HG03103 (cell line): ENCODE data around the gene CHPF2.

Experiments used
- ATAC-seq: cut with Tn5 transposase; IDR thresholded peaks from one replicate; pipeline ENCODE4 v1.9.1; 2021; ENCODE audit warnings: low read depth; ENCODE audit not compliant: unreplicated experiment

The CHPF2 gene

DNA sequence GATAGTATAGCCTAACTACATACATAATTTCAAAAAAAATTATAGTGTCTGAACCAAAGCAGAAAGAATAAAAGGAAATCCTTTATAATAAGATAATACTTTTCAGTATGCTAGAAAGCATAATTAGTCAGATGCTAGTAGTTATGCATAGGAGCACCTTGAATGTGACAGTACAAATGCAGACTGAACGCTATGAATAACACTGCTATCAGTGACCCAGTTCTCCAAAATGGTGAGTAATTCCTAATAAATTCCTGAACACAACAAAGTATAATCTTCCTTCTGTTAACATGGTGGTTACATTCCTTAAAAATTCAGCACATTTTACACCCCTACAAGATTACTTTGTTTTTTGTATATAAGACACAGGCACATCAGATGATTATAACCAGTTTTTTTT, 1.2 kb upstream of the CHPF2 start:
- ATAC-seq, result no peak

DNA sequence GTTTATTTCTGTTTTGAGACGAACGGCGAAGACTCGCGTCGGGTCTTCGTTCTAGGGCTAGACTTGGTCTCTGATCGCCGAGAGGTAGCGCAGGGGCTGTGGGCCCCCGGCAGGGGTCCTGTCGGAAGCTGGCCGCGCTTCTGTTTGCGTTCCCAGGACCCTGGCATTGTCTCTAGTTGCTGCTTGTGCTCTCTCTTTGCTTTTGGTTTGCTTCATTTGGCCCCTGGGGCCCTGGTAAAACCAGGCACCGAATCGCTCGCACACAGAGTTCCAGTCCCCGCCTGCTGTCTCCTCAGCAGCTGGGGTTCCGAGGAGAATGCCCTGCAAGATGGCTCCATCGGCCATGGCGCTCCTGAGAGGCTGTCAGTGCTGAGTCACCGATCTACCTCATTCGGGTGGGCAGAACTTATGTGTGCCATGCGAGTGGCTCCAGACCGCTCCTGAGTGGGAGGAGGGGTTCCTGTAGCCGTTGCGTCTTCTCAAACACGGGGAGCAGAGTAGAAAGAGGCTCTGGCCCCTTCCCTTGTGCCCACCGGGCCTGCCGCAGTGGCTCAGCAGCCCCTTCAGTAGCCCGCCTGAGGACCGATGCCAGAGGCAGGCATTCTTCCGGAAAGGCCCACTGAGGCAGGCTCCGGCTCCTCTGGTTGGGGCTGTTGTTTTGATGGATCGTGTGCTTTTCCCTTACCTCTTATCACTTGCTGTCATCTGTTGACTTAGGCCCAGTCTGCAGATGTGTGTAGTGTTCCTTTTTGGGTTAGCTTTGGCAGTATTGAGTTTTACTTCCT, 826 bp downstream of the CHPF2 start:
- ATAC-seq, result peak; percentile 10

- no peak for ATAC-seq
Observed at GRCh38 chr7:151233804-151234203, 1.5 kb downstream of the CHPF2 start.

DNA sequence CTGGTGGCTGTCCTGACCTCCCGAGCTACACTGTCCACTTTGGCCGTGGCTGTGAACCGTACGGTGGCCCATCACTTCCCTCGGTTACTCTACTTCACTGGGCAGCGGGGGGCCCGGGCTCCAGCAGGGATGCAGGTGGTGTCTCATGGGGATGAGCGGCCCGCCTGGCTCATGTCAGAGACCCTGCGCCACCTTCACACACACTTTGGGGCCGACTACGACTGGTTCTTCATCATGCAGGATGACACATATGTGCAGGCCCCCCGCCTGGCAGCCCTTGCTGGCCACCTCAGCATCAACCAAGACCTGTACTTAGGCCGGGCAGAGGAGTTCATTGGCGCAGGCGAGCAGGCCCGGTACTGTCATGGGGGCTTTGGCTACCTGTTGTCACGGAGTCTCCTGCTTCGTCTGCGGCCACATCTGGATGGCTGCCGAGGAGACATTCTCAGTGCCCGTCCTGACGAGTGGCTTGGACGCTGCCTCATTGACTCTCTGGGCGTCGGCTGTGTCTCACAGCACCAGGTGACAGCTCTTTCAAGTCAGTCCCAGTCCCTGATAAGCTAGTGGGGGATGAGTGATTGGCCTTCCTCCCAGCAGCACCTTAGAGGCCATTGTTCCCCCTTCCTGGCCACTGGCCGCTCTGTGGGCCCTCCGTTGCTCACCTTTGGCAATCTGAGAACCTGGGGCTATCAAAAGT, 3.0 kb downstream of the CHPF2 start:
- no peak for ATAC-seq

- no peak for ATAC-seq
Observed at GRCh38 chr7:151236406-151236805, 4.1 kb downstream of the CHPF2 start.

DNA sequence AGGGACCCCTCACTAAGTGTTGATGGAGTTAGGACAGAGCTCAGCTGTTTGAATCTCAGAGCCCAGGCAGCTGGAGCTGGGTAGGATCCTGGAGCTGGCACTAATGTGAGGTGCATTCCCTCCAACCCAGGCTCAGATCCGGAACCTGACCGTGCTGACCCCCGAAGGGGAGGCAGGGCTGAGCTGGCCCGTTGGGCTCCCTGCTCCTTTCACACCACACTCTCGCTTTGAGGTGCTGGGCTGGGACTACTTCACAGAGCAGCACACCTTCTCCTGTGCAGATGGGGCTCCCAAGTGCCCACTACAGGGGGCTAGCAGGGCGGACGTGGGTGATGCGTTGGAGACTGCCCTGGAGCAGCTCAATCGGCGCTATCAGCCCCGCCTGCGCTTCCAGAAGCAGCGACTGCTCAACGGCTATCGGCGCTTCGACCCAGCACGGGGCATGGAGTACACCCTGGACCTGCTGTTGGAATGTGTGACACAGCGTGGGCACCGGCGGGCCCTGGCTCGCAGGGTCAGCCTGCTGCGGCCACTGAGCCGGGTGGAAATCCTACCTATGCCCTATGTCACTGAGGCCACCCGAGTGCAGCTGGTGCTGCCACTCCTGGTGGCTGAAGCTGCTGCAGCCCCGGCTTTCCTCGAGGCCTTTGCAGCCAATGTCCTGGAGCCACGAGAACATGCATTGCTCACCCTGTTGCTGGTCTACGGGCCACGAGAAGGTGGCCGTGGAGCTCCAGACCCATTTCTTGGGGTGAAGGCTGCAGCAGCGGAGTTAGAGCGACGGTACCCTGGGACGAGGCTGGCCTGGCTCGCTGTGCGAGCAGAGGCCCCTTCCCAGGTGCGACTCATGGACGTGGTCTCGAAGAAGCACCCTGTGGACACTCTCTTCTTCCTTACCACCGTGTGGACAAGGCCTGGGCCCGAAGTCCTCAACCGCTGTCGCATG, 5.2 kb downstream of the CHPF2 start:
- ATAC-seq, result no peak

GRCh38 chr7:151238190-151238810, 6.0 kb downstream of the CHPF2 start:
- ATAC-seq, result no peak

- no peak for ATAC-seq
Observed at GRCh38 chr7:151238924-151239836, 6.9 kb downstream of the CHPF2 start.

GRCh38 chr7:151239837-151240459, 7.7 kb downstream of the CHPF2 start:
- ATAC-seq, result no peak

DNA sequence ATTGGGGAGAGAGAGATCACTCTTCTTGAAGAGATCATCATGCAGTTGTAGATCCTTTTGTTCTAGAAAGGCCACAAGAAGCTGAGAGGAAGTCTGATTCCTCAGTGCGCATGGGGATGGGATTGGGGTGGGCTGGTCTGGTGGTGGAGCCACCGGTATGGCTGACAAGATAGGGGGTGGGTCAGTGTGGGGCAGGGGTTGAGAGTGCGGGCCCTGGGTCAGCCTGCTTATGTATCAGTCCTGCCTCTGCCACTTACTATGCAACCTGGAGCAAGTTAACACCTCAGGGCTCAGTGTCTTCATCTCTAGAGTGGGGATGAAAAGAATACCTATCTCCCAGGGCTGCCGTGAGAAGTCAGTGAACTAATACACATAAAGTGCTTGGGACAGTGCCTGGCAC, 8.3 kb downstream of the CHPF2 start:
- no peak for ATAC-seq

- ATAC-seq, result no peak
Observed at GRCh38 chr7:151240942-151241754, 8.9 kb downstream of the CHPF2 start.

DNA sequence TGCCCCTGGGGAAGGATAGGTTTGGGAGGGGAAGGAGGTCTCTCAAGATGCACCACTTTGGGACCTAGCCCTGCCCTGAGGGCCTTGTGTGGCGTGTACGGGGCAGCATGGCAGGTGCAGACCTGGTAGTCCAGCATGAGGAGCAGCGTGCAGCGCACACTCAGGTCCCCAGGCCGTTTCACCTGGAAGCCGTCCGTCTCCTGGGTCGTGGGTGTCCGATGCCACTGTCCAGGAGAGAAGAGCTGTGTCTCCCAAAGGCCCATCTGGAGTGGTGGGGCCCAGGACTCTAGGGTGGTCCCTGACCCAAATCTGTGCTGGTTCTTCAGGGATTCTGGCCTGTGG, 9.4 kb downstream of the CHPF2 start:
- ATAC-seq, result no peak

DNA sequence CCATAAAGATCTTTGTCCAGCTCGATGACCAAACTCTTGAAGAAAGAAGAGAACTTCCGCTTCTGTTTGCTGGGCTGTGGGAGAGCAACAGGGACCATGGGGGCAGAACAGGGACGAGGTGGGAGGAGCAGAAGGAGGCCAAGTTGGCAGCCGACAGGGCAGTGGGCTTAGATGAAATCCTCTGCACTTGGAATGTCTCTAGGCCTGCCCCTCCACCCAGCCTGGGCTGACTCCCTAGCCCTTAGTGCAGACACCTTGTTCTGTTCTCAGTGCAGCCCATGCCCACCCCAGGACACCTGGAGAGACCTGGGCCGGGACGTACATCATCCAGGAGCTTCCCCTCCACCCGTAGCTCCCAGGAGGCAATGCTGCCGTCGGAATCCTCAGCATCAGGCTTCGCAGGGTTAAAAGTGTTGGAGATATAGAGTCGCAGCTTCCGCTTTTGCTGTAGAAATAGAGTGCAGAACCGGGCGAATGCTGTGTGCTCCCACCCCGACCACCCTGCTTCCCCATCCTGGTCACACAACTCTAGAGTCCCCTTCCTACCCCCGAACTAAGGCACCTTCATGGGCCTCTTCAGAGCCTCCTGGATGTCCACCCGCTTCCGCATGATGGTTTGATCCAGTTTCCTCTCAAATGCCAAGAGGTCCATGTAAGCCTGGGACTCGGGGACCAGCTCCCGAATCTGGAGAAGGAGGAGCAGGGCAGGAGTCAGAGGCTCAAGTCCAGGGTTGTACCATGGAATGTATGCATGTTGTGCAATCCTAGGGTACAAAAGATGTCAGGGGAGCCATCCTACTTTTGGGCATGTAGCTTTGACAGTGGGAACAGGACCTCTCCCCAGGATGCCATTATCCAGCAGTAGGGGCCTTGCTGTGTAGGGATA, 10.1 kb downstream of the CHPF2 start:
- ATAC-seq, result no peak

DNA sequence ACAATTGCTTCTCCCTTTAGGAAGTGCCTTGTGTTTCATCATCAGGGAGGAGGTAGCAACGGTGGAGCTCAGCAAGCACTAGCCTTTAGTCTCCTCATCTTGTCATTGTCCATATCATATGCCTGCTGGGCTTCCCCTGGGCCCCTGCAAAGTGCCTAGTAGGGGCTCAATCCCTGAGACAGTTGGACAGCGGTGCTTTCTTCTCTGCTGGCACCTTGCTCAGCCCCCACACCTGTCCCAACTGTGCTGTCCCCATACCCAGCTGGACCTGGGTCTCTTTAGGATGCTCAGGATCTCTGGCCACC, 10.7 kb downstream of the CHPF2 start:
- ATAC-seq, result no peak

- ATAC-seq, result no peak
Observed at GRCh38 chr7:151243408-151244195, 11.3 kb downstream of the CHPF2 start.

DNA sequence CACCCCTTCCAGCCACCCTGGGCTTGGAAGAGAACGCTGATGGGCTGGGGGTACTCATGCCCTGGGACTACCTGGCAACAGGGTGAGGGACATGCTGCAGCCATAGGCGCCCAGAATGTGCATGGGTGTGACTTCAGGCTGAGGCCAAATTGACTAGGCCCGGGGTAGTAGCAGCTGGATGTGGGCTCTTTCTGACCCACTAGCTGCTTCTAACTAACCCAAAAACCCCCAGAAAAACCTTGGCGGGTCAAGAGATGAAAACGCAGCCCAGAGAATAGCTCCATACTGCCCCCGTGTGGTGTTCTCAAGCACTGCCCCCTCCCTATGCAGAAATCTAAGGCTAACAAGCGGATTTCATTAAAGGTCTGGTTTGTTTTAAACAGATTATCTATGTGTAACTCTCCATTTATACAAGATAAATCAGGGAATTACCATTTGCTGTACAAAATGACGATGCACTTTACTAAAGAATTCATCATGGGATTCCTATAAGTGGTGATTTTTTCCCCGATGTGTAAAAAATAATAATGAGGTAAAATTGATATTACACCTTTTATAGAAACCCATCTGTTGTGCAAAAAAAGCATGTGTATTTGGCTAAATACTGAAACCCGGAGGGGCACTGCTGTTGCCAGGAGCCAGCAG, 12.0 kb downstream of the CHPF2 start:
- no peak for ATAC-seq
